Panc1 (cell line): Measurements from ENCODE around the gene ZNF497. TPM values are rescaled to one million over a fixed set of nuclear protein-coding genes. Genes with fewer than 3 reads are reported as not detected.

Experiments used
- ATAC-seq: fragments of 200-7000 bp; cut with Tn5 transposase; 2 replicates; pipeline ENCODE4 v1.9.1; 2020; ENCODE audit warnings: mild to moderate bottlenecking, moderate library complexity
- BruUV-seq: library from RNA; stranded (reverse); fragments of 400-500 nt; replicated peaks from 2 replicates; lab custom pipeline; 2021; lab: Mats Ljungman, UMichigan
- CTCF ChIA-PET: fragments of 300-600 bp; sonication (Branson Sonifier 250); formaldehyde crosslinking; loops from one replicate; lab custom pipeline; 2022; ENCODE audit warnings: antibody characterized with exemption; lab: Charles Lee
- POLR2A ChIA-PET: fragments of 300-600 bp; sonication (Branson Sonifier 250); formaldehyde crosslinking; loops from one replicate; lab custom pipeline; 2022; ENCODE audit warnings: antibody characterized with exemption; lab: Charles Lee
- DNase-seq: peaks from one replicate; pipeline ENCODE4 v3.0.0-alpha.2; 2010; ENCODE audit warnings: low read depth, low spot score
- H3K27ac ChIP-seq: 2 replicates; pipeline ENCODE4 v1.5.1; 2011; ENCODE audit warnings: mild to moderate bottlenecking, low read length, inconsistent platforms
- H3K27me3 ChIP-seq: fragments of 200-500 bp; sonication (Bioruptor generic); 2 replicates; pipeline ENCODE4 v1.6.0; 2014; ENCODE audit warnings: low read length, inconsistent platforms; ENCODE audit not compliant: control insufficient read depth, insufficient read depth
- H3K36me3 ChIP-seq: fragments of 200-500 bp; sonication (Bioruptor generic); 2 replicates; pipeline ENCODE4 v1.5.1; 2014; ENCODE audit warnings: inconsistent platforms, mild to moderate bottlenecking, low read length, moderate library complexity; ENCODE audit not compliant: control insufficient read depth, insufficient read depth
- H3K4me1 ChIP-seq: 2 replicates; pipeline ENCODE4 v1.5.1; 2011; ENCODE audit warnings: inconsistent platforms, mild to moderate bottlenecking, low read length, moderate library complexity; ENCODE audit not compliant: control insufficient read depth, insufficient read depth
- H3K4me3 ChIP-seq, 2 experiments: 2 replicates each; pipeline ENCODE4 v1.5.1; 2011 to 2012; ENCODE audit warnings: low read depth in 2 of 2, low read length in 2 of 2, mild to moderate bottlenecking in 2 of 2, inconsistent platforms in 1 of 2, moderate library complexity in 1 of 2
- H3K9me3 ChIP-seq: fragments of 200-500 bp; sonication (Bioruptor generic); 2 replicates; pipeline ENCODE4 v1.5.1; 2014; ENCODE audit warnings: low read depth, mild to moderate bottlenecking, inconsistent platforms, low read length, moderate library complexity; ENCODE audit not compliant: control insufficient read depth, insufficient read depth
- CTCF ChIP-seq: fragments of 450-650 bp; IDR thresholded peaks from 2 replicates; pipeline ENCODE4 v1.5.1; 2017; ENCODE audit warnings: mild to moderate bottlenecking
- POLR2AphosphoS5 ChIP-seq: IDR thresholded peaks from 2 replicates; pipeline ENCODE4 v1.6.1; 2012; ENCODE audit warnings: mild to moderate bottlenecking, low read depth, low read length, moderate library complexity
- REST ChIP-seq, 2 experiments: IDR thresholded peaks; 2 replicates each; pipeline ENCODE4 v1.6.1; 2011 to 2012; ENCODE audit warnings: low read depth in 2 of 2, control low read depth in 1 of 2, low read length in 1 of 2, mild to moderate bottlenecking in 1 of 2, moderate library complexity in 1 of 2; ENCODE audit not compliant: insufficient read depth in 1 of 2
- SIN3A ChIP-seq: IDR thresholded peaks from 2 replicates; pipeline ENCODE4 v1.6.1; 2012; ENCODE audit warnings: low read depth, mild to moderate bottlenecking, low read length, moderate library complexity, borderline replicate concordance; ENCODE audit not compliant: insufficient read depth
- TCF7L2 ChIP-seq: IDR thresholded peaks from 2 replicates; pipeline ENCODE4 v1.6.1; 2011; ENCODE audit warnings: mild to moderate bottlenecking, low read depth, low read length, inconsistent platforms
- in situ Hi-C: cut with HindIII; loops from 2 replicates; pipeline ENCODE4 v1.10.0; 2016; ENCODE audit warnings: low sequenced_read_pairs, low pct_unique_long_range_greater_than_20kb
- intact Hi-C: fragments of 100-400 bp; cut with micrococcal nuclease; formaldehyde crosslinking; loops from one replicate; pipeline ENCODE4 v1.10.0; 2022; ENCODE audit not compliant: unreplicated experiment
- total RNA-seq: library from RNA; stranded (reverse); gene quantifications from one replicate; pipeline ENCODE4 v1.2.1, GENCODE V29; 2021; ENCODE audit not compliant: unreplicated experiment

Gene ZNF497
- total RNA-seq, 1 experiment from 2014 or later = 1.9 TPM

GRCh38 chr19:58388175-58388526, 25.6 kb upstream of the ZNF497 start:
- in situ Hi-C loops (no loop called here), intact Hi-C loops (loop anchor here (5.0 kb wide), 1 partner anchor 61 kb away; the partner anchor contains the start of gene ZSCAN22)
- H3K4me3 ChIP-seq = peak overlapping the region; percentile 97 to 98
- H3K27ac ChIP-seq = peak overlapping the region; percentile 99
- DNase-seq (no peak), ATAC-seq (no peak)
- H3K27me3 ChIP-seq = no peaks in the 10 kb centered on the region
- no peaks in the 10 kb centered on the region for H3K9me3 ChIP-seq
- BruUV-seq = no TSS peak
- H3K36me3 ChIP-seq = peaks cover 29% of the 10 kb centered on the region
- no peak for TF ChIP-seq REST (IDR thresholded peaks at IDR 0.05; ENCODE audit: insufficient read depth in 1 of 2, low read depth in 2 of 2, low read length in 1 of 2)
- 0 out of 2 replicates have a peak, but pooled peaks have one; percentile 5 for TF ChIP-seq POLR2AphosphoS5
- ChIA-PET POLR2A (no interaction called here), CTCF (no interaction called here)
- H3K4me1 ChIP-seq = peaks cover 36% of the 10 kb centered on the region

GRCh38 chr19:58387338-58388174, 25.0 kb upstream of the ZNF497 start:
- no peaks in the 10 kb centered on the region for H3K27me3 ChIP-seq
- no peaks in the 10 kb centered on the region for H3K9me3 ChIP-seq
- ChIA-PET CTCF (no interaction called here), POLR2A (no interaction called here)
- in situ Hi-C loops (no loop called here), intact Hi-C loops (loop anchor here (5.0 kb wide), 1 partner anchor 60 kb away; the partner anchor contains the start of gene ZSCAN22)
- H3K4me3 ChIP-seq = peak overlapping the region; percentile 97 to 98
- TF ChIP-seq TCF7L2 (no peak), CTCF (no peak), SIN3A (0 out of 2 replicates have a peak, but pooled peaks have one; percentile 48), POLR2AphosphoS5 (peak; percentile 16), REST (IDR thresholded peaks at IDR 0.05; ENCODE audit: insufficient read depth in 1 of 2, low read depth in 2 of 2, low read length in 1 of 2) (no peak)
- peaks cover 27% of the 10 kb centered on the region for H3K36me3 ChIP-seq
- no TSS peak for BruUV-seq
- H3K4me1 ChIP-seq = peaks cover 33% of the 10 kb centered on the region
- no peak for DNase-seq
- H3K27ac ChIP-seq = peak overlapping the region; percentile 99
- ATAC-seq = 0 out of 2 replicates have a peak, but pooled peaks have one; percentile 1
